Stimulated activated CD4-positive, alpha-beta T cell treated with anti-CD3 and anti-CD28 coated beads, TNF-alpha, amount 100 ng/mL, for 48 hours (primary cell): ENCODE measurements around the gene IFT122.

Experiments used
- DNase-seq, 3 donors: peaks; one replicate each; pipeline ENCODE4 v3.0.0-alpha.2; 2020; ENCODE audit warnings: low read depth in 3 of 3

Gene IFT122

GRCh38 chr3:129434140-129434539, 5.9 kb upstream of the IFT122 start:
- DNase-seq, result no peak

- DNase-seq, result no peak
Measured at GRCh38 chr3:129435367-129435766, 4.7 kb upstream of the IFT122 start.

- peak in 2 of 3 donors; percentile 11 to 43 for DNase-seq
Measured at GRCh38 chr3:129439226-129439816, 703 bp upstream of the IFT122 start.

- DNase-seq, result no peak
Measured at GRCh38 chr3:129440618-129441190, 680 bp downstream of the IFT122 start.

- no peak for DNase-seq
Measured at GRCh38 chr3:129441215-129441614, 1.2 kb downstream of the IFT122 start.

GRCh38 chr3:129441782-129442181, 1.8 kb downstream of the IFT122 start:
- no peak for DNase-seq

GRCh38 chr3:129442486-129442885, 2.5 kb downstream of the IFT122 start:
- DNase-seq, result no peak

- no peak for DNase-seq
Measured at GRCh38 chr3:129442947-129443346, 2.9 kb downstream of the IFT122 start.

GRCh38 chr3:129445471-129445870, 5.4 kb downstream of the IFT122 start:
- no peak for DNase-seq

GRCh38 chr3:129446926-129447325, 6.9 kb downstream of the IFT122 start:
- DNase-seq, result no peak

GRCh38 chr3:129448186-129448895, 8.3 kb downstream of the IFT122 start:
- DNase-seq, result no peak

GRCh38 chr3:129449279-129450115, 9.5 kb downstream of the IFT122 start:
- DNase-seq, result no peak

GRCh38 chr3:129453732-129454131, 13.7 kb downstream of the IFT122 start:
- DNase-seq, result no peak

GRCh38 chr3:129460155-129460554, 20.1 kb downstream of the IFT122 start:
- no peak for DNase-seq

GRCh38 chr3:129460572-129460971, 20.5 kb downstream of the IFT122 start:
- no peak for DNase-seq

GRCh38 chr3:129461022-129461421, 21.0 kb downstream of the IFT122 start:
- DNase-seq, result no peak

GRCh38 chr3:129461461-129462146, 21.6 kb downstream of the IFT122 start:
- DNase-seq, result no peak

- DNase-seq, result no peak
Measured at GRCh38 chr3:129462361-129462968, 22.4 kb downstream of the IFT122 start.

- no peak for DNase-seq
Measured at GRCh38 chr3:129463094-129463493, 23.1 kb downstream of the IFT122 start.

GRCh38 chr3:129463716-129464115, 23.7 kb downstream of the IFT122 start:
- DNase-seq, result no peak

- DNase-seq, result no peak
Measured at GRCh38 chr3:129467932-129468331, 27.9 kb downstream of the IFT122 start.
